GM18951 (cell line): Measurements from ENCODE around the gene PPP2R5C.
"Not testable (repeated sequence)": the region's sequence is repeated elsewhere in the genome, so short reads cannot be mapped to it uniquely, and the experiment has no call there.

Source experiments
- POLR2A ChIP-seq: IDR thresholded peaks from 4 replicates; pipeline ENCODE4 v1.6.1; 2011; ENCODE audit warnings: mild to moderate bottlenecking; ENCODE audit not compliant: insufficient read length, insufficient read depth; ENCODE audit errors: extremely low read depth
- in situ Hi-C: fragments of 300-500 bp; cut with MboI; formaldehyde crosslinking; loops from one replicate; pipeline ENCODE4 v1.12.0; 2022; ENCODE audit warnings: low sequenced_read_pairs, mixed read lengths, inconsistent platforms; ENCODE audit not compliant: unreplicated experiment

Gene PPP2R5C

GRCh38 chr14:101968186-101968585 lies 206.7 kb downstream of the PPP2R5C start:
- in situ Hi-C loops = loop anchor here (10.0 kb wide), 1 partner anchor 347 kb away; the partner anchor contains the start of gene ZNF839
- TF ChIP-seq POLR2A = no peak

GRCh38 chr14:101969481-101969880 lies 208.0 kb downstream of the PPP2R5C start:
- TF ChIP-seq POLR2A = no peak
- in situ Hi-C loops = loop anchor here (10.0 kb wide), 1 partner anchor 345 kb away; the partner anchor contains the start of gene ZNF839

DNA sequence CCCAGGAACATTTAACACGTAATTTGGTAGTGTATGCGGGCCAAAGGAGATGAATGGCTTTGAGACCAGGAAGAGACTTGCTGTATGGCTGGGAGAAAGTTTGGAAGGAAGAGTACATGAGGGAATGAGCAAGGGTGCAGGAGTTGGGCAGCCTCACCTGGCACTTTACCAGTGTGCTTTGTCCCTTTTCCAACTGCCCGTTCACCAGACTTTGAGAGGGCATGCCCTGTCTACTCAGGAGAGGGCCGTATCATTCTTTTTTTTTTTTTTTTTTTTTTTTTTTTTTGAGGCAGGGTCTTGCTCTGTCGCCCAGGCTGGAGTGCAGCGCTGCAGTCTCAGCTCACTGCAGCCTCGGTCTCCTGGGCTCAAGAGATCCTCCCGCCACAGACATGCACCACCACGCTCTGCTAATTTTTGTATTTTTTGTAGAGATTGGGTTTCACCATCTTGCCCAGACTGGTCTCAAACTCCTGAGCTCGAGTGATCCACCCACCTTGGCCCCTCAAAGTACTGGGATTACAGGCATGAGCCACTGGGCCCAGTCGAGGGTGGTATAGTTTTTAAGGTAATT lies 209.4 kb downstream of the PPP2R5C start:
- in situ Hi-C loops = no loop called here
- no peak for TF ChIP-seq POLR2A

DNA sequence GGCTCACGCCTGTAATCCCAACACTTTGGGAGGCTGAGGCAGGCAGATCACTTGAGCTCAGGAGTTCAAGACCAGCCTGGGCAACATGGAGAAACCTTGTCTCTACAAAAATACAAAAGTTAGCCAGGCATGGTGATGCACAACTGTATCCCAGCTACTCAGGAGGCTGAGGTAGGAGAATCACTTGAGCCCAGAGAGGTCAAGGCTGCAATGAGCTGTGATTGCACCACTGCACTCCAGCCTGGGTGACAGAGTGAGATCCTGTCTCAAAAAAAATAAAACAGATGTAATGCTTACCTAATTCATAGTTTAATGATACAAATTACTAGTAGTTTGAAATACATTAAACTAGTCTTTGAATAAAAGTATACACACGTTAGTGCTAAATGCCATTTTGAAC lies 209.9 kb downstream of the PPP2R5C start:
- in situ Hi-C loops = not testable (repeated sequence)

DNA sequence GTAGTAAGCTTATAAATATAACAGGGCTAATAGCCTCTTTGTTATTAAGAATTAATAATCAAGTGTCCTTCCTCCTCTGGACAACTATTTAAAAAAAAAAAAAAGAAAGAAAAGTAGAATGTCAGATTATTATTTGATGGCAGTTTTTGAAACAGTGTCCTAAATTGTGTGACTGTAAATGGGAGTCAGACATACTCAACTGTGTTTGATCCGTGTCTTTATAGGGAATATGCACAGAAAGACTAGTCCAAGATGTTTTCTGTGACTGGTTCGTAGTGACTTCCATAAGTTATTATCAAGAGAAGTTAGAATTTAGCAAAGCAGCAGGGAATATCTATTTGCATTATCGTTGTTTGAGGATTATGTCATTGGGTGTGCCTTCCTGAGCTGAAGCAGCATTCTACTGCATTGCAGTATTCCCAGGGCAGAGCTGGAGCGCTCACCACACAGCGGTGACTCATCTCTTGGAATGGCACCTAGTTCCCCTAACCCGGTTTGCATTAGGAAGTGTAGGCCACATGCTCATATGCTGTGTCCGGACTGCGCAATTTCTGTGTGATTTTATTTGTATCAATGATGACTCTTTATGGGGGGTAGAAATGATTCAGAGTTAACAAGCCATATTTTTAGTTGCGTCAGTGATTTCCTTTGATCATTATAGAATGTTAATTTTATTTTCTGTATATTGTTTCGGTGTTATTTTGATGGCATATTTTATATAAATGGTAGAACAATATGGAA lies 210.8 kb downstream of the PPP2R5C start:
- in situ Hi-C loops = no loop called here
- TF ChIP-seq POLR2A = no peak

DNA sequence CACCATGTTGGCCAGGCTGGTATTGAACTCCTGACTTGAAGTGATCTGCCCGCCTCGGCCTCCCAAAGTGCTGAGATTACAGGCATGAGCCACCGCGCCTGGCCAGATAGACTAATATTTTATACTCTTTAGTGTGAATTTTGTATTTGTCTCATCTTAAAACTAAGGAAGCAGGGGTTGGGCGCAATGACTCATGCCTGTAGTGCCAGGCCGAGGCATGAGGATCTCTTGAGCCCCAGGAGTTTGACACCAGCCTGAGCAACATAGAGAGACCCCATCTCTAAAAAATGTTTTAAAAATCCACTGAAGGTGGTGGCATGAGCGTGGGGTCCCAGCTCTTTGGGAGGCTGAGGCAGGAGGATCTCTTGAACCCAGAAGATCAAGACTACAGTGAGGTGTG lies 211.8 kb downstream of the PPP2R5C start:
- in situ Hi-C loops = no loop called here
- TF ChIP-seq POLR2A = no peak

DNA sequence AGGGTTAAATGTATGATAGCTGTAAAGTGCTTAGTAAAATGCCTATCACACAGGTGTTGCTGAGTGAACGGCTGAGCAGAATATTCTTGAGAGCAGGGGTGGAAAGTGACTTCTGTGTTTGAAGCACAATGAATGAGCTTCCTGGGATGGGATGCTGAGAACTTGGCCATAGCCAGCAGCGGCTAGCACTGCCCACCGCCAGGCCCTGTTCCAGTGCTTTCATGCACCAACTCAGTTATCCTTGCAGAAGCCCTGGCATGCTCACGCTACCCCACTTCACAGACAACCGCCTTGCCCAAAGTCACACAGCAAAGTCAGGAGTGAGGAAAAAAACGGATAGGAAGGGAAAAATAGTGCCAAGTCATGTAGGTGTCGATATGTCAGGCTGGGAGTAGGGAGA lies 213.7 kb downstream of the PPP2R5C start:
- in situ Hi-C loops = no loop called here
- TF ChIP-seq POLR2A = no peak
